Mucosa of descending colon (tissue), 3 donors: ENCODE data around the gene OR2AT4. TPM values are rescaled to one million over a fixed set of nuclear protein-coding genes. Genes with fewer than 3 reads are reported as not detected.
A peak's percentile ranks its signal among the peaks of the same experiment; 100 is the strongest.

Experiments
- ATAC-seq: fragments of 200-7000 bp; cut with Tn5 transposase; one replicate; pipeline ENCODE4 v1.9.1; 2020; ENCODE audit warnings: mild to moderate bottlenecking, moderate library complexity
- DNase-seq, 3 donors: peaks; one replicate each; pipeline ENCODE4 v3.0.0-alpha.2; 2020
- H3K36me3 ChIP-seq: fragments of 200-600 bp; one replicate; pipeline ENCODE4 v1.8.0; 2021; ENCODE audit warnings: low read depth, mild to moderate bottlenecking
- H3K4me1 ChIP-seq: fragments of 200-600 bp; one replicate; pipeline ENCODE4 v1.8.0; 2021; ENCODE audit warnings: low read depth, mild to moderate bottlenecking
- H3K4me3 ChIP-seq: fragments of 200-600 bp; one replicate; pipeline ENCODE4 v1.8.0; 2021; ENCODE audit warnings: mild to moderate bottlenecking
- H3K9me3 ChIP-seq: fragments of 200-600 bp; one replicate; pipeline ENCODE4 v1.8.0; 2021; ENCODE audit warnings: mild to moderate bottlenecking
- intact Hi-C, 2 donors: fragments of 100-400 bp; cut with DNase I in 1 of 2; cut with micrococcal nuclease in 1 of 2; formaldehyde crosslinking; loops; one replicate each; pipeline versions ENCODE4 v1.11.0 to v1.11.1; 2022; cut with DNase I, micrococcal nuclease
- total RNA-seq, 3 donors: library from RNA; stranded (reverse); fragmentation: NEBNext Ultra II Directional in 2 of 3; extraction: Animal tissue kit (Norgen Biotek cat#: 25700) in 2 of 3; gene quantifications; one replicate each; pipeline versions ENCODE4 v1.2.1 to v1.2.4, GENCODE V29; 2021 to 2023
- TF ChIP-seq, protein P1 (sequence below): fragments of 200-600 bp; IDR thresholded peaks from one replicate; pipeline ENCODE4 v1.8.0; 2022; ENCODE audit warnings: antibody characterized with exemption, mild to moderate bottlenecking
- donor health status: DM: no; HTN: no; CAD: no; lungs with moderate emphysema.
- donor health status: DM: no; HTN: no; CAD: no.
- donor health status: DM: no; HTN: yes; CAD: no.

OR2AT4 gene
- total RNA-seq, 3 donors from 2014 or later = not detected

DNA sequence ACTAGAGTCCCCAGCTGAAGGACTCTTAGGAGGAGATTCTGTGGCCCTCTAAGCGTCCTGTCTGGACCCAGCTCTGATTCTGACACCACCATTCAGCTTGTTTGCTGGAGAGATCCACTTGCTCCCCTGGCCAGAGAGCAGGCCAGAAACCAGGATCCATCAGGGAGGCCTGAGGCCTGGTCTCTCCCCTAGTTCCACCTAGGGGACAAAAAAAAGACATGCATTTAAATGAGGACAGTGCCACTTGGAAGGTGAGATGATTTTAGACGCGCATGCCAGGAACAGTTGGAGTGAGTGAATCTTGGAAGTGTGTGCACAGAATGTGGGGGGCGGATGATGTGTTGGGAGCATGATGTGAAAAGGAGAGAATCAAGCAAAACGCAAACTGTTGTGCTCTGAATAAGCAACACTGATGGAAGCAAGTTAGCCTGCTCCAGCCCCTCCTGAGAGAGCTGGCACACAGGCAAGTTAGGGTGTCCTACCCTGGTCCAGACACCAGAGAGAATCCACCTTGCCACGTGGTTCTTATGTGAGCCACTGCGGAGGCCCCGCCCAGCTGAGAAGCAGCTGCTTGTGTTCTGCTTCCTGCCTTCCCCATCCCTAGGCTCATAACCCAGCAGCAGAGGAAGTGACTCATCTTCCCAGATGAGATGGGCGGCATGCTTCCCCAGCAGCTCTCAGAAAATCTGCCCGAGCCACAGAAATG lies 46.2 kb upstream of the OR2AT4 start:
- no peak overlapping the region for H3K4me3 ChIP-seq
- peaks cover 31% of the 10 kb centered on the region for H3K4me1 ChIP-seq
- ATAC-seq = peak; percentile 85
- H3K36me3 ChIP-seq = no peaks in the 10 kb centered on the region
- H3K9me3 ChIP-seq = no peaks in the 10 kb centered on the region
- peak; percentile 68 to 84 (median 74) for DNase-seq
- intact Hi-C loops = loop anchor here (5.0 kb wide), 2 partner anchors 59 to 104 kb away; no protein-coding TSS in a partner anchor
- TF ChIP-seq, protein P1, sequence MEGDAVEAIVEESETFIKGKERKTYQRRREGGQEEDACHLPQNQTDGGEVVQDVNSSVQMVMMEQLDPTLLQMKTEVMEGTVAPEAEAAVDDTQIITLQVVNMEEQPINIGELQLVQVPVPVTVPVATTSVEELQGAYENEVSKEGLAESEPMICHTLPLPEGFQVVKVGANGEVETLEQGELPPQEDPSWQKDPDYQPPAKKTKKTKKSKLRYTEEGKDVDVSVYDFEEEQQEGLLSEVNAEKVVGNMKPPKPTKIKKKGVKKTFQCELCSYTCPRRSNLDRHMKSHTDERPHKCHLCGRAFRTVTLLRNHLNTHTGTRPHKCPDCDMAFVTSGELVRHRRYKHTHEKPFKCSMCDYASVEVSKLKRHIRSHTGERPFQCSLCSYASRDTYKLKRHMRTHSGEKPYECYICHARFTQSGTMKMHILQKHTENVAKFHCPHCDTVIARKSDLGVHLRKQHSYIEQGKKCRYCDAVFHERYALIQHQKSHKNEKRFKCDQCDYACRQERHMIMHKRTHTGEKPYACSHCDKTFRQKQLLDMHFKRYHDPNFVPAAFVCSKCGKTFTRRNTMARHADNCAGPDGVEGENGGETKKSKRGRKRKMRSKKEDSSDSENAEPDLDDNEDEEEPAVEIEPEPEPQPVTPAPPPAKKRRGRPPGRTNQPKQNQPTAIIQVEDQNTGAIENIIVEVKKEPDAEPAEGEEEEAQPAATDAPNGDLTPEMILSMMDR = no peak

DNA sequence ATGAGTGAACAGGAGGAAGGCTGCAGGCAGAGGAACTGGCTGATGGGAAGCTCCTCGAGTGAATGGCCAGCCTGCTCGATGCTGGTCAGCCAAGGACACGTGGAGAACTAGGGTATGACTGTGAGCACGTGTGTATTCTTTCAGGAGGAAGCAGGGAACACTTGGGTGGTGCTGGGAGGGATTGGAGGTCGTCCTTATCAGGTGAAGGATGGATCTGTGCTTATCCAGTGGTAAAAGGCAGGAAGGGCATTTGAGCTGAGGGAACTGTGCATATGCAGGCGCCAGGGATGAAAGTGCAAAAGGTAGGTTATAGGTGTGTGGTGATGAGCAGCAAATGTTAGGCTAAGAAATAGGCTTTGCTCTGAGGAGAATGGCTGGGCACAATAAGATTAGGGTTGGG lies 44.5 kb upstream of the OR2AT4 start:
- ATAC-seq = no peak
- Histone ChIP-seq H3K4me1 (peaks cover 18% of the 10 kb centered on the region), H3K9me3 (no peaks in the 10 kb centered on the region), H3K4me3 (no peak overlapping the region), H3K36me3 (no peaks in the 10 kb centered on the region)
- TF ChIP-seq, protein P1 = no peak
- no peak for DNase-seq
- intact Hi-C loops = loop anchor here (5.0 kb wide), 2 partner anchors 61 to 106 kb away; no protein-coding TSS in a partner anchor

DNA sequence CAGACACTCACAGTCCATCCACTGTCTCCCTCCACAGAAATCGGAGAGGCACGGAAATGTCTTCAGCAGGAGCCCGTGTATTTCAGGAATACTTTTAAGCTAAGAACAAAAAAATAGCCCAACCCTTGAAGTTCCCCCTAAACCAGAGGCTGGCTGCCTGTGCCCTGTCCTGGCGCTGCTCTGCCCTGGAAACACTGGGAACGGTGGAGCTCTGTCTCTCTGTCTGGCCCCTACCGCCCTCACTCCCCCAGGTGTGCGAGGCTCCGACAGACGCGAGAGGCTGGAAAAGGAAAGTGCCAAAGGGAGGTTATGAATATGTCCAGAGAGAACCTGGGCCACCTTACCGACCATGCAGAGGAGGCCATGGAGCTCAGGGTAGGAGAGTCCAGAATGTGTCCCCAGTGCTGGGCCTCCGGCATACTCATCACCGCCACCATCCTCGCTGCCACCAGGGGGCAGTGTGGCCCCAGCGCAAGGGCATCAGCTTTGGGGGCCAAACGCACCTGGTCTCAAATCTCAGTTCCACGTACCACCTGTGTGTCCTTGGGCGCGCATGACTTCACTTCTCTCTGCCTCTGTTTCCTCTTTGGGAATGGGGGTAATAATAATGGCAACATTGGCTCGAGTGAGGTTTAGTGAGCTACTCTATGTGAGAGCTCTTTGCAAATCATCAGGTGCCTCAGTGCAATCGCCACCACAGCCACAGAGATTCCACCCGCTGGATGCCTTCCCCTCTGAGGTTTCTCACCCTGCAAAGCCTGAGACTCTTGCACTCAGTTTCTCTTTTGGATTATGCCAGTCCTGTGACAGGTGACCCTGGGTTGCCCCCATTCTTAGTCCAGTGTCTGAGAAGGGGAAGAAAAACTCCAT lies 43.8 kb upstream of the OR2AT4 start:
- Histone ChIP-seq H3K9me3 (no peaks in the 10 kb centered on the region), H3K36me3 (no peaks in the 10 kb centered on the region), H3K4me3 (no peak overlapping the region), H3K4me1 (peaks cover 14% of the 10 kb centered on the region)
- TF ChIP-seq, protein P1 = peak; percentile 95
- peak; percentile 72 to 87 (median 83) for DNase-seq
- peak; percentile 74 for ATAC-seq
- intact Hi-C loops = loop anchor here (5.0 kb wide), 2 partner anchors 62 to 107 kb away; no protein-coding TSS in a partner anchor

DNA sequence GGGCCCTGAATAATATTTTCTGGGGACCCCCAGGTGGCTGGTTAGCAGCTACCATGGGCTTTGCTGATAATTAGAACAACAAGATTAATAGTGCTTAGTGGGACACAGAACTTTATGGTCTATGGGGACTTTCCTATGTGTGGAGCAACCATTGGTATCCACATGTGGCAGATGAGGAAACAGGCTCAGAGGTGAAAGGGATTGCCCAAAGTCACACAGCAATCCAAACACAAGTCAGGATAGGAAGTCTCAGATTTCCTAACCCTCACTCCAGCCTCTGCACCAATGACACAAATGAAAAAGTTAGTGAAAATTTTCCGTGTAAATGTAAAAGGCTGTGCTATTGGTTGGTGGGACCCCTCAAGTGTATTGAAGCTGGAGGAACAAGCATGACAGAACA lies 39.0 kb upstream of the OR2AT4 start:
- DNase-seq (no peak), ATAC-seq (no peak)
- TF ChIP-seq, protein P1 = no peak
- Histone ChIP-seq H3K4me3 (no peak overlapping the region), H3K9me3 (no peaks in the 10 kb centered on the region), H3K4me1 (no peaks in the 10 kb centered on the region), H3K36me3 (no peaks in the 10 kb centered on the region)
- intact Hi-C loops = loop anchor here in 1 of 2 donors (10.0 kb wide), 1 partner anchor 89 kb away; no protein-coding TSS in a partner anchor

DNA sequence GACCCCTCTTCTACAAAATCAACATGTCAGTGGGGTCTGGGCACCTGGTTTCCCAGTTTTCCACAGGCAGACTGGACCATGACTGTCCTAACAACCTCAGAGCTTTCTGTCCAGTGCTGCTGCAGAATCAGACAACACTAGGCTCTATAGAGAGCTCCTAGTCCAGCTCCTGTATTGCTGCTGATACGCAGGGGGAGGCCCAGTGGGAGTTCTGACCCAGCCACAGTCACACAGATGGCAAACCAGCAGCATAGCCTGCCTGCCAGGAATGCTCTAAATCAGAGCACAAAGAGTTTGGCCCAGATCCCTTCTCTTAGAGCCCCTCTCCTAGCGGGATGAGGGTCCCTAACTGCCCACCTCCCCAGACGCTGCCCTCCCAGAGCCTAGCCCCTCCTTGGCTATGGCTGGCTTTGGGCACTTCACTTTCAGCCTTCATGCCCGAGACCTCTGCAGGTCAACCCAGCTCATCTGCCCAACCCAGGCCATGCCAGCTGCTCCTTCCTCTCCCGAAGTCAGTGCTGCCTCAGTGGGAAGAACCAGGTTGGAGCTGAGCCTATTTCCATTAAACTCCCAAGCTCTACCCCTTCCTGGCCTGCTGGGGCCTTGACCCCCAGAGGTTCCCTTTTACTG lies 38.5 kb upstream of the OR2AT4 start:
- Histone ChIP-seq H3K4me1 (no peaks in the 10 kb centered on the region), H3K9me3 (no peaks in the 10 kb centered on the region), H3K36me3 (no peaks in the 10 kb centered on the region), H3K4me3 (no peak overlapping the region)
- intact Hi-C loops = loop anchor here in 1 of 2 donors (10.0 kb wide), 1 partner anchor 90 kb away; no protein-coding TSS in a partner anchor
- ATAC-seq = no peak
- DNase-seq = no peak
- TF ChIP-seq, protein P1 = no peak
